Ureter (tissue), 1 donor: ENCODE measurements around the gene KLHL29. TPM values are rescaled to one million over a fixed set of nuclear protein-coding genes. Genes with fewer than 3 reads are reported as not detected.

Experiments used
- DNase-seq: peaks from one replicate; pipeline ENCODE4 v3.0.0-alpha.2; 2020; ENCODE audit warnings: low spot score
- total RNA-seq: library from RNA; stranded (reverse); gene quantifications from one replicate; pipeline ENCODE4 v1.2.4, GENCODE V29; 2023
- donor health status: DM: yes; HTN: yes; CAD: no.

The KLHL29 gene
- total RNA-seq, 1 donor from 2014 or later = 16.8 TPM

- no peak for DNase-seq
Measured at GRCh38 chr2:23630961-23631360, 246.0 kb downstream of the KLHL29 start.

GRCh38 chr2:23631389-23631788, 246.4 kb downstream of the KLHL29 start:
- DNase-seq = no peak

- no peak for DNase-seq
Measured at GRCh38 chr2:23632386-23632785, 247.4 kb downstream of the KLHL29 start.

GRCh38 chr2:23632831-23633395, 247.9 kb downstream of the KLHL29 start:
- no peak for DNase-seq

GRCh38 chr2:23633966-23634365, 249.0 kb downstream of the KLHL29 start:
- DNase-seq = no peak

GRCh38 chr2:23635442-23636340, 250.7 kb downstream of the KLHL29 start:
- no peak for DNase-seq

GRCh38 chr2:23636426-23636825, 251.4 kb downstream of the KLHL29 start:
- no peak for DNase-seq

GRCh38 chr2:23637011-23637778, 252.2 kb downstream of the KLHL29 start:
- DNase-seq = no peak

- DNase-seq = no peak
Measured at GRCh38 chr2:23639406-23639982, 254.5 kb downstream of the KLHL29 start.

GRCh38 chr2:23640711-23641110, 255.7 kb downstream of the KLHL29 start:
- DNase-seq = no peak

GRCh38 chr2:23642516-23642915, 257.5 kb downstream of the KLHL29 start:
- no peak for DNase-seq

GRCh38 chr2:23645230-23645808, 260.3 kb downstream of the KLHL29 start:
- DNase-seq = no peak

- DNase-seq = no peak
Measured at GRCh38 chr2:23647563-23647962, 262.6 kb downstream of the KLHL29 start.

- DNase-seq = no peak
Measured at GRCh38 chr2:23649303-23649702, 264.3 kb downstream of the KLHL29 start.

GRCh38 chr2:23649819-23650218, 264.8 kb downstream of the KLHL29 start:
- DNase-seq = no peak

- DNase-seq = no peak
Measured at GRCh38 chr2:23651187-23652080, 266.5 kb downstream of the KLHL29 start.

GRCh38 chr2:23653326-23653725, 268.3 kb downstream of the KLHL29 start:
- DNase-seq = no peak

- no peak for DNase-seq
Measured at GRCh38 chr2:23654756-23655155, 269.8 kb downstream of the KLHL29 start.

- DNase-seq = no peak
Measured at GRCh38 chr2:23655934-23656596, 271.1 kb downstream of the KLHL29 start.

- no peak for DNase-seq
Measured at GRCh38 chr2:23656597-23656973, 271.6 kb downstream of the KLHL29 start.
